GM12865 (cell line): ENCODE results near the gene HSF2BP.

Experiments used
- DNase-seq: peaks from one replicate; pipeline ENCODE4 v3.0.0; 2010; ENCODE audit warnings: low read depth
- H3K4me3 ChIP-seq: 2 replicates; pipeline ENCODE4 v1.5.1; 2011; ENCODE audit warnings: mild to moderate bottlenecking, low read depth, low read length, control low read depth
- CTCF ChIP-seq: IDR thresholded peaks from 2 replicates; pipeline ENCODE4 v1.5.1; 2011; ENCODE audit warnings: low read length, control low read depth, low read depth, inconsistent platforms; ENCODE audit not compliant: insufficient read depth; ENCODE audit errors: missing control alignments

The HSF2BP gene

DNA sequence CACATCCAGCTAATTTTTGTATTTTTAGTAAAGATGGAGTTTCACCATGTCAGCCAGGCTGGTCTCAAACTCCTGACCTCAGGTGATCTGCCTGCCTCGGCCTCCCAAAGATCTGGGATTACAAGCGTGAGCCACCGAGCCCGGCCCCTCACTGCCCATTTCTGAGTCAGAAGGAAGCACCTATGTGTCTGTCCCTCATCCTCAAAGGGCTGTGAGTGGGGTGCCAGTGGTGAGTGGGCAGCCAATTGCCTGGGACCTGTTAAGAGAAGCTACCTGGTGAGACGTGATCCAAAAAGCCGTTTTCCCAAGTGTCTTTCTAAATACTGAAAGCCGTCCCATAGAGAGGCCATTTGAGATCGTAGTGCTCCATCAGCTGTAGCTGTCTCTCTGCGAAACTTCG, 32.5 kb upstream of the HSF2BP start:
- no peak for DNase-seq
- H3K4me3 ChIP-seq, result no peak overlapping the region
- TF ChIP-seq CTCF, result no peak

- DNase-seq, result no peak
- no peak overlapping the region for H3K4me3 ChIP-seq
- no peak for TF ChIP-seq CTCF
Observed at GRCh38 chr21:43691086-43691795, 32.0 kb upstream of the HSF2BP start.

DNA sequence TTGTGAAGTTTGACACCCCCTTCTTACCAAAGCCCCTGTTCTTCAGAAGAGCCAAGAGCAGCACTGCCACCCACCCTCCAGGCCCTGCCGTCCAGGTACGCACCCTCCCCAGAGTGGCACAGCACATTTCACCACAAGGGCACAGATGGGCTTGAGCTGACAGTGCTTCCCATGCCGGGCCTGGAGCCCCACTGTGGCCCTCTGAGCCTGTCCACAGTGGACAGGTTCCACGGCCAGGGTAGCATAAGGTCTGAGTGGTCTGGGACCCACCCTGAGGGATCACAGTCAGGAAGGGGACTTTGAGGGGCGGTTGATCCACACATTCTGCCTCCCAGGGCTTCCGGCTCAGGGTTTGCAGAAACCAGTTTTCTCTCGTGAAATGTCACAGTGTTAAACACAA, 31.1 kb upstream of the HSF2BP start:
- no peak for DNase-seq
- no peak overlapping the region for H3K4me3 ChIP-seq
- no peak for TF ChIP-seq CTCF

DNA sequence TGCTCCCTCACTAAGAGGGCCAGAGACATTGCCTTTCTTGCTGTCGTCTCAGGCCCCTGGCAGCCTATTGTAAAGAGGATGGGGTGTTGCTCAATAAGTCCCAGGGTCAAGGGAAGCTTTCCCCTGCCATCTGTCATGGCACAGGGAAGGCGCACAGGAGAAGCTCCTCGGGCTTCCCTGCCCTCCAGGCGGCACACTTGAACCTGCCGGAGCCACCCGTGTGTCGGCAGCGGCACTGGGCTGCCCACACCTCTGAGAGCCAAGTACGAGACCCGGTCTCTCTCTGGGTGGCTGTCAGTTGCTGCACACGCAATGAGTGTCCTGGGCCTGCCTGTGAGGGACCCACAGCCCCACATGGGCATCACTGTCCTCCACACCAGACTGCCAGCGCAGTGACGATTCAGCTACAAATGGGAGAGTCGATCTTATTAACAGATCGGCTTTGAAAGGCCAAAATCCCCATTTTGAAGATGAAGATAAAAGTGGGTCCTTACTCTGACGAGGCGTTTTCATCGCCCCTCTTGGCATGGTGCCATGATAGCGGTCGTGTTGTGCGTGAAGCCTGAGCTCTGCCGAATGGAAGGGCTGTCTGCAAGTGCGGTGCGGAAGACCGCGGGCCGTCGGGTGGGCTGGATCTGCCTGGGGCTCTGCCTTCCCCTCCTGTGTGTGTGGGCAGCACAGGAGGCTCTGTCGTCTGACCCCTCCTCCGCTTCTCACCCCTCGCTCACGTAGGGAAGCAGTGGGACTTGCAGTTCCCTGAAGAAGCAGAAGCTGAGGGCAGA, 30.5 kb upstream of the HSF2BP start:
- H3K4me3 ChIP-seq, result no peak overlapping the region
- TF ChIP-seq CTCF, result no peak
- DNase-seq, result no peak

GRCh38 chr21:43688906-43689305, 29.6 kb upstream of the HSF2BP start:
- no peak for TF ChIP-seq CTCF
- H3K4me3 ChIP-seq, result no peak overlapping the region
- no peak for DNase-seq

- DNase-seq, result no peak
- no peak for TF ChIP-seq CTCF
- no peak overlapping the region for H3K4me3 ChIP-seq
Observed at GRCh38 chr21:43687566-43688399, 28.5 kb upstream of the HSF2BP start.
